GM19025 (cell line): Measurements from ENCODE around the gene NPEPL1.

Experiments used
- ATAC-seq: cut with Tn5 transposase; IDR thresholded peaks from one replicate; pipeline ENCODE4 v1.9.1; 2021; ENCODE audit warnings: mild to moderate bottlenecking, low read depth, moderate library complexity; ENCODE audit not compliant: unreplicated experiment

The NPEPL1 gene

GRCh38 chr20:58678806-58679205, 13.8 kb upstream of the NPEPL1 start:
- ATAC-seq = no peak

GRCh38 chr20:58682656-58683531, 9.7 kb upstream of the NPEPL1 start:
- ATAC-seq = no peak

GRCh38 chr20:58684291-58684690, 8.3 kb upstream of the NPEPL1 start:
- ATAC-seq = no peak

GRCh38 chr20:58685988-58686387, 6.6 kb upstream of the NPEPL1 start:
- no peak for ATAC-seq

- ATAC-seq = no peak
These were observed 4.2 kb upstream of the NPEPL1 start for GRCh38 chr20:58688414-58688813.

- ATAC-seq = no peak
These were observed 3.8 kb upstream of the NPEPL1 start for GRCh38 chr20:58688840-58689239.

- no peak for ATAC-seq
These were observed 2.0 kb upstream of the NPEPL1 start for GRCh38 chr20:58690396-58691135.

- peak; percentile 19 for ATAC-seq
These were observed 624 bp upstream of the NPEPL1 start for GRCh38 chr20:58691773-58692578.

GRCh38 chr20:58693226-58694006, 816 bp downstream of the NPEPL1 start:
- ATAC-seq = no peak

- ATAC-seq = no peak
These were observed 1.9 kb downstream of the NPEPL1 start for GRCh38 chr20:58694241-58695083.

GRCh38 chr20:58695084-58695722, 2.6 kb downstream of the NPEPL1 start:
- no peak for ATAC-seq

GRCh38 chr20:58695895-58696375, 3.3 kb downstream of the NPEPL1 start:
- ATAC-seq = no peak

GRCh38 chr20:58696411-58696961, 3.9 kb downstream of the NPEPL1 start:
- no peak for ATAC-seq

- ATAC-seq = no peak
These were observed 4.7 kb downstream of the NPEPL1 start for GRCh38 chr20:58697201-58697866.

- ATAC-seq = no peak
These were observed 5.5 kb downstream of the NPEPL1 start for GRCh38 chr20:58697867-58698703.

GRCh38 chr20:58698741-58699622, 6.4 kb downstream of the NPEPL1 start:
- no peak for ATAC-seq
